ENCODE measurements around the gene MRPL41. TPM values are rescaled to one million over a fixed set of nuclear protein-coding genes. Genes with fewer than 3 reads are reported as not detected.

Gene MRPL41
- total and polyA plus RNA-seq, 2 experiments from 2014 or later = 32.8 to 146 TPM

DNA sequence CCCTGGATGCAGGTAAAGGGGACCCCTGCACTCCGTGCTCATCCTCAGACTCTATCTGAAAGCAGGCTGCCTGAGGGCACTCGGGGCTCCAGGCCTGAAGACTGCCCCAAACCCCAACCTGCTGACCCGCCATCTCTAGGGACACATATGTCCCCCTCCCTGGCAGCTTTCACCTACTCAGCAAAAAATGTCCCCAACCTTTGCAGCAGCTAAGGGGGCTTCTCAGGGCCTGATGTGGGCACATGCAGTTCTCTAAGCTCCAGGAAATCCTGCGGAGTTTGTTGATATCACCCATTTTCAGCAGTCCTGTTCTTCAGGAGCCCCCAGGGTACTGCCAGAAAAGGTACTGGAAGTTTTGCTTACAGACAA is 29.3 kb downstream of the MRPL41 start (continued):
- TF ChIP-seq ZNF462 (CRISPR knock-in tag; IDR thresholded peaks at IDR 0.05) (no peak), STAT1 (IDR thresholded peaks at IDR 0.05; ENCODE audit: unreplicated experiment) (no peak), EZH2 (IDR thresholded peaks at IDR 0.05; ENCODE audit: low read depth, unreplicated experiment) (no peak), ZNF331 (CRISPR knock-in tag; IDR thresholded peaks at IDR 0.05; ENCODE audit: low read depth) (no peak), JUNB (IDR thresholded peaks at IDR 0.05; ENCODE audit: unreplicated experiment) (no peak), ZNF114 (CRISPR knock-in tag; IDR thresholded peaks at IDR 0.05) (no peak), POLR2AphosphoS5 (IDR thresholded peaks at IDR 0.05; ENCODE audit: low read depth) (no peak)

DNA sequence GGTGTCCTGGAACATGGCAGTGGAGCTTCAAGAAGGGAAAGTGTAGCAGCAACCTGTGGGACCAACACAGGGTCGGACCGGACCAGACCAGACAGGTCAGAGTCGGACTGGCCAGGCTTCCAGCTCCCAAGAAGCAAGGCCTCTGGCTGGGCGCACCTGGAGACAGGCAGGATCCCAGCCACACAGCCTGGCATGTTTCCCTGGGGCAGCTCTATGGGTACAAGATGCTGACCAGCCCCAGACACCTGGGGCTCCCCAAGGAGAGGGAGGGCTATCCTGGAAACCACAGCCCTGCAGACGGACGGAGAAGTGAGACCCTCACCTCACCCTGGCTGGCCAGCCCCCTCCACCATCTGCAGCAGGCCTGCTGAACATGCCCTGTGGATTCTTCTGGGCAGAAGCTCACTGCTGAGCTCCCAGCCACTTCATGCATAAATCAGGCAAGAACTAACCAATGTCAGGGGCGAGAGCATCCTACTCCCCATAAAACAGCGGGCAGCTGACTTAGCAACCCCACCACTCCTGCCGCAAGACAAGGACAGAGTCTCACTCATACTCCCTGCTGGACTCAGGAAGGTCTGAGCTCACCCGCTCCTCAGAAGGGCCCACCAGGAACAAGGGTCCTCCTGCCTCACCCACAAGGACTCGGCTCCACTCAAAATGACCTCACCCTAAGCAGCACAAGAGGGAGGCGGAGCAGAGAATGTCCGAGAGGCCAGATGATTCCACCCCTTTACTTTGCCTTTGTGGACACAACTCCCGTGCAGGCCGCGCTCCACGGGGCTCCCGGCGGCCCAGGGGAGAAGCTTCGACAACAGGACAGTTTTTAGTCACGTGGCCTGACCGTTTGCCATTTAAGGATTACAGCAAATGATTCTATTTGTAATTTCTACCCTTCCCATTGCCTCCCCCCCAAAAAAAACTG is 29.9 kb downstream of the MRPL41 start:
- H4K20me1 ChIP-seq (replicated peaks; ENCODE audit: insufficient read depth) = peaks cover 11% of the 10 kb centered on the region
- H3K4me3 Mint-ChIP-seq = no peak overlapping the region
- peaks cover 12% of the 10 kb centered on the region; the same call in 1 of the 2 replicates for H3K36me3 ChIP-seq (ENCODE audit: insufficient read depth)
- no peaks in the 10 kb centered on the region for H3K27me3 ChIP-seq (ENCODE audit: insufficient read depth)
- H3K4me1 Mint-ChIP-seq = peaks cover 31% of the 10 kb centered on the region
- no peak overlapping the region for H3K4me3 ChIP-seq
- no peaks in the 10 kb centered on the region for H3K9me3 Mint-ChIP-seq
- no peaks in the 10 kb centered on the region for H3K9me2 ChIP-seq (ENCODE audit: insufficient read depth)
- peak overlapping the region; percentile 23; the same call in 1 of the 2 replicates for H3K27ac Mint-ChIP-seq
- H3K79me2 ChIP-seq (replicated peaks; ENCODE audit: insufficient read depth) = peaks cover 29% of the 10 kb centered on the region
- H3K36me3 Mint-ChIP-seq (ENCODE audit: low read depth) = peaks cover 58% of the 10 kb centered on the region
- peaks cover 31% of the 10 kb centered on the region for H3K27me3 Mint-ChIP-seq (ENCODE audit: insufficient read depth, low read depth, poor library complexity)
- no peak overlapping the region for H2AFZ ChIP-seq
- peaks cover 24% of the 10 kb centered on the region; the same call in 1 of the 2 replicates for H3F3A ChIP-seq (replicated peaks; ENCODE audit: low read depth)
- H3K4me1 ChIP-seq (ENCODE audit: insufficient read depth) = peaks cover 20% of the 10 kb centered on the region
- DNase-seq (ENCODE audit: low spot score) = no peak
- no peak overlapping the region for H3K4me2 ChIP-seq
- no peak overlapping the region for H3K27ac ChIP-seq (ENCODE audit: low read depth)
- no peak for ATAC-seq
- no peak for TF ChIP-seq NANOG (IDR thresholded peaks at IDR 0.05; ENCODE audit: borderline replicate concordance)
- TF ChIP-seq POLR2AphosphoS5 (IDR thresholded peaks at IDR 0.05; ENCODE audit: low read depth) = no peak
- TF ChIP-seq ZNF462 (CRISPR knock-in tag; IDR thresholded peaks at IDR 0.05) = no peak
- TF ChIP-seq STAT1 (IDR thresholded peaks at IDR 0.05; ENCODE audit: unreplicated experiment) = no peak
- no peak for TF ChIP-seq EZH2phosphoT487 (IDR thresholded peaks at IDR 0.05; ENCODE audit: unreplicated experiment)
